Stimulated activated CD8-positive, alpha-beta memory T cell treated with anti-CD3 and anti-CD28 coated beads, Interleukin-15, amount 100 ng/mL, for 4 hours (primary cell): ENCODE measurements around the gene SEH1L.
"Not testable (repeated sequence)": the region's sequence is repeated elsewhere in the genome, so short reads cannot be mapped to it uniquely, and the experiment has no call there.

Source experiments
- DNase-seq, 2 donors: peaks; one replicate each; pipeline ENCODE4 v3.0.0-alpha.2; 2020; ENCODE audit warnings: low read depth in 2 of 2

SEH1L gene, protein sequence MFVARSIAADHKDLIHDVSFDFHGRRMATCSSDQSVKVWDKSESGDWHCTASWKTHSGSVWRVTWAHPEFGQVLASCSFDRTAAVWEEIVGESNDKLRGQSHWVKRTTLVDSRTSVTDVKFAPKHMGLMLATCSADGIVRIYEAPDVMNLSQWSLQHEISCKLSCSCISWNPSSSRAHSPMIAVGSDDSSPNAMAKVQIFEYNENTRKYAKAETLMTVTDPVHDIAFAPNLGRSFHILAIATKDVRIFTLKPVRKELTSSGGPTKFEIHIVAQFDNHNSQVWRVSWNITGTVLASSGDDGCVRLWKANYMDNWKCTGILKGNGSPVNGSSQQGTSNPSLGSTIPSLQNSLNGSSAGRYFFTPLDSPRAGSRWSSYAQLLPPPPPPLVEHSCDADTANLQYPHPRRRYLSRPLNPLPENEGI

DNA sequence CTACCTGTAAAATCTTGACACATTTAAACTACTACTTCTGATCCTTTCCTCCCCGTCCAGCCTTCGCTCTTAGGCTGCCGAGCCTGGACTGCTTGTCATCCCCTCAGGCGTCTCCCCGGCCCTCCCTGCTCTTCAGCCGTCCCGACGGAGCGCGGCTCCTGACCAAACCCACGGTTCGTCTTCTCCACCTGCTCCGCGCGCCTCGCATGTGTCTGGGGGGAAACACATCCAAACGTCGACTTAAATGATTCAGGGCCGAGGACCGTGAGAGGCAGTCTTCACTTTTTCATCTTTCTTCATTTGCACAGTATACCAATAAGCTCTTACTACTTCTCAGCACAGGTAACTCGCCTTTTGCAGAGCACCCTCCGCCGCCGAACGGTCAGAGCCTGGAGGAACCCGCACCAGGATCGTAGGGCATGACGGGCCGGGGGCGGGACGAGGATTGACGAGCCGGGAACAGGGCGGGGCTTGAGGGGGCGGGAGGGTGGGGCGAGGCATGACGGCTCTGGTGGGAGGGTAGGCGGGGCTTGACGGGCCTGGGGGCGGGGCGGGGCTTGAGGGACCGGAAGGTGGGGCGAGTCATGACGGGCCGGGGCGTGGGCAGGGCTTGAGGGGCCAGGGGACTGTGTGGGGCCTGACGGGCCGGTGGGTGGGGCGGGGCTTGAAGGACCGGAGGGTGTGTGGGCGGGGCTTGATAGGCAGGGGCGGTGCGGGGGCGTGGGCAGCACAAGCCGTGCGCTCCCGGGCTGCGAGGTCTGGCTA, at the start of gene SEH1L:
TSS of gene SEH1L (plus strand) at position 727 of the 765 bp plus-strand sequence. CDS start 111 bp downstream, outside the sequence.
- DNase-seq, result peak; percentile 96 to 99

DNA sequence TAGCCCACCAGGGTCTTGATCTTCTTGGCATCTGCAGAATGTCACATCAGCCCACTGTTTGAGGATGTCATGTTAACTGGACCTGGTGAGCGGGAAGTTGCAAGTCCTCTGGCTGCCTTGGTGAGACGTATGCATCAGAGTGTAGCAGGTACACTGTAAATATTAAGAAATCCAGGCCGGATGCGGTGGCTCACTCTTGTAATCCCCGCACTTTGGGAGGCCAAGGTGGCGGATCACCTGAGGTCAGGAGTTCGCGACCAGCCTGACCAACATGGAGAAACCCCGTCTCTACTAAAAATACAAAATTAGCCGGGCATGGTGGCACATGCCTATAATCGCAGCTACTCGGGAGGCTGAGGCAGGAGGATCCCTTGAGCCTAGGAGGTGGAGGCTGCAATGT, 46.6 kb upstream of the SEH1L start:
- not testable (repeated sequence) for DNase-seq

DNA sequence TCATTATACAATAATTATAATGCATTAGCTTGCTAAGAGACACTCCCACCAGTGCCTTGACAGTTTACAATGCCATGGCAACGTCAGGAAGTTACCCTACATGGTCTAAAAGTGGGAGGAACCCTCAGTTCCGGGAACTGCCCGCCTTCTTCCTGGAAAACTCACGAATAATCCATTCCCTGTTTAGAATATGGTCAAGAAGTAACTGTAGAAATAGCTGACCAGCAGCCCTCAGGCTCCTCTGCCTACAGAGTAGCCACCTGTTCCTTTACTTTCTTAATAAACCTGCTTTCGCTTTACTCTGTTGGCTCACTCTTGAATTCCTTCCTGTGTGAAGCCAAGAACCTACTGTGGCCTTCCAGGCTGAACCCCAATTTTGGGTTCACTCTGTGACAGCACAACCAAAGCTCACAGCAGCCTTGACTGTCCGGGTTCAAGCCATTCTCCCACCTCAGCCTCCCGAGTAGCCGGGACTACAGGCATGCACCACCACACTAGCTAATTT, 43.7 kb upstream of the SEH1L start:
- no peak for DNase-seq

DNA sequence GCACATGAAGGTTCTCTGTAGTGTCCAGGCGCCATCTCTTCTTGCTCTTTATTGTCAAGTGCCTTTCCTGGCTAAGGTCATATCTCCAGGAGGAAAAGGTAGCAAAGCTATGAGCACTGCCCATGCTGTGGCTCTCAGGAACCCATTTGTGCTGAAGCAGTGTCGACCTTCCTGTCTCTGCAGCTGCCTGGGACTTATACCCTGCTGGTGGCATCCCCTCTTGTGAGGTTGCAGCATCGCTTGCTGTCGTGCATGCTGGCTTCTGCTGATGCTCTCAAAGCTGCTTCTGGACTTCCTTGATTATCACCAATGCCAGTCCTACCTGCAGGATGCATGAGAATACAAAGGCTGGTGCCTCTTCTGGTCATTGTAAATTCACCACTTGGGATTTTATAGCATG, 41.7 kb upstream of the SEH1L start:
- no peak for DNase-seq

DNA sequence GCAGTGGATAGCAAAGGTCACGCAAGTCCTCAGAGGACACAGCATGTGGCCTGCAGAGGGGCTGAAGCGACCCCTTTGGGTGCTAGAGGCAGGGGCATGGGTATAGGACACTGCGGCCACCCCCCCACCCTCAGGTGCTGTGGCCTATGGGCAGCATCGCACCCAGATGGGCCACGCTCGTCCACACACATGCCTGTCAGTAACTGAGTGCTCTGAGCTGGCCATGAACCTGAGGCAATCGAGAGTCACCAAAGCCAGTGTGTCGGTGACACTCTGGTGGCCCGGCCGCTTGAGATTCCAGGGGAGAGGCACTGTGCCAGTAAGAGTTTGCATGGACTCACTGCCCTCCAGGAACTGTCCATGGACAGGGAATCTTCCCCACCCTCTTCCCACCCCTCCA, 41.0 kb upstream of the SEH1L start:
- no peak for DNase-seq

DNA sequence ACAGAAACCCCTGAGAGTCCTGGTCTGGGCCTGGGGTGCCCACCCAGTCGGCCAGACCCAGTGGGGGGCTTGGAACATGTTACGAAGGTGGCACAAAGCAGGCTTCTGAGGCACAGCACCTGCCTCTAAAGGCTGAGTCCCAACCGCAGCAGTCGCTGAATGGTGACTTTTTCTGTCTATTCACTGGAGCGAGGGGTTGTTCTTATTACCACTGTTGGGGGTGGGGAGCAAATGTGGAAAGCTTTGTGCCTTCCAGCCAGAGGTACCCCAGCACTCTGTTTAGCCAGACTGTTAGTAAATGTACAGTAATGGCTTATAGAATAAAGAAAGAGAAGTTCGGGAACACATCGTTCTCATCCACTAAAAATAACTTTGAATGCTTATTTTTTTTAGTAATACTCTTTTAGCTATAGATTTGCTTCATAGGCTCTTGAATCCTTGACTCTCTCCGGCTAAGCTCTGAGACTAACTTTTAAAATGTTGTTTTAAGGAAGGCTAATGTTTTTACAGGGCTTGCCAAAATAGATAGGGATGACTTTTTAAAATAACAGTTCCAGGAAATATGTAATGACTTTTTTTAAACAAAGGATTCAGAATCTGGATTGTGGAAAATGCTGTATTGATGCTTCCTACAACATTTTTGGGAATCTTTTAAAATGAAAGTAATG, 40.4 kb upstream of the SEH1L start:
- no peak for DNase-seq

DNA sequence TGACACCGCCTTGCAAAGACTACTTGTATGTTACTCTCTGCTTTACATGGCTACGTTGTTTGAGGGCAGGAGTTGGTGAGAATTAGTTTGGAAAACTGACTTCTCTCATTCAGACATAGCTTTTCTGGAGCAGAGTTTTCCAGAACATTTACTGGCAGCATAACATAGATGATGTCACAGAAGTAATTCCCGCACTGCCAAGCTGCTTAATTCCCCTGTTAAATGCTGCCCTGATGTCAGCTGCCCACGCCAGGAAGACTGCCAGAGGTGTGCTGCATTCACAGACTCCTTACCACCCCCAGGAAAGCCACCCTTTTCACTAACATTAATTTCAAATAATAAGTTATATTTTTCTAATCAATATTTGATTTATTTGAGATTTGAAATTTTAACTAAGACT, 39.1 kb upstream of the SEH1L start:
- DNase-seq, result no peak

DNA sequence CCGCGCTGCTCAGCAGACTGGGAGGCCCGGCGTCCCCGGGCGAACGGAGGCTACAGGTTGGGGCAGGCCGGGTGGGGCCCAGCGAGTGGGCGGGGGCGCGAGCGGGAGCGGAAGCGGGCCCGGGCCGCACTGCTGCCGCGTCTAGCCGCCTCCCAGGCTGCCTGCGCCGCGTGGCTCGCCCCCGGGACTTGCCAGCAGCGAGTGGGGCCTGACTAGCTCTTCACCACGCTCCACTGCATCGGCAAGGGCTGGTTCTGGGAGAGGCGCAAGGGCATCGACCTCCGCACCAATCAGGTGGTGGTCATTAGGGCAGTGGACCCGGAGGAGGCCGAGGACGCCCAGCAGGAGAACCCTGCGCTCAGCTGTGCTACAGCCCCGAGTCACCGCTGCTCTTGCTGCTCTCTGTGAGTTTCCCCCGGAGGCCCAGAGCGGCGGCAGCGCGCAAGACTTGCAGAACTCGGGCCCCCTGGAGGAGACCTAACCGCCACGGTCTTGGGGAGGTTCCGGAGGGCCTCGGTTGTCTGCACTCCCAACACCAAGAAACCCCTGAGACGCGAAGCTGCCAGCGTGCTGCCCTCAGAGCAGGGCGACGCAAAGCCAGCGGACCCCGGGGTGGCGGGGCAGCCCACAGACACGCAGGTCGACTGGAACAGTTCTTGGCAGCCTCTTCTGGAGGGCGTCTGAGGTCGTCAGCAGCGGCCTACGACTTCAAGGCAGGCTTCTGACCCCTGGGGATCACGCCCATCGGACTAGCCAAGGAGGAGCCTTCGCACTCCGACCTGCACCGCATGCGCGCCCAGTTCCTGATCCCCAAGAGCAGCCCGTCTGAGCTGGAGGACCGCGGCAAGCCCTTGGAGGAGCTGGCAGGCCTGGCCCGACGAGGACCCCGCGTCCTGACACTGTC, 36.5 kb upstream of the SEH1L start:
- peak; percentile 13 to 49 for DNase-seq

DNA sequence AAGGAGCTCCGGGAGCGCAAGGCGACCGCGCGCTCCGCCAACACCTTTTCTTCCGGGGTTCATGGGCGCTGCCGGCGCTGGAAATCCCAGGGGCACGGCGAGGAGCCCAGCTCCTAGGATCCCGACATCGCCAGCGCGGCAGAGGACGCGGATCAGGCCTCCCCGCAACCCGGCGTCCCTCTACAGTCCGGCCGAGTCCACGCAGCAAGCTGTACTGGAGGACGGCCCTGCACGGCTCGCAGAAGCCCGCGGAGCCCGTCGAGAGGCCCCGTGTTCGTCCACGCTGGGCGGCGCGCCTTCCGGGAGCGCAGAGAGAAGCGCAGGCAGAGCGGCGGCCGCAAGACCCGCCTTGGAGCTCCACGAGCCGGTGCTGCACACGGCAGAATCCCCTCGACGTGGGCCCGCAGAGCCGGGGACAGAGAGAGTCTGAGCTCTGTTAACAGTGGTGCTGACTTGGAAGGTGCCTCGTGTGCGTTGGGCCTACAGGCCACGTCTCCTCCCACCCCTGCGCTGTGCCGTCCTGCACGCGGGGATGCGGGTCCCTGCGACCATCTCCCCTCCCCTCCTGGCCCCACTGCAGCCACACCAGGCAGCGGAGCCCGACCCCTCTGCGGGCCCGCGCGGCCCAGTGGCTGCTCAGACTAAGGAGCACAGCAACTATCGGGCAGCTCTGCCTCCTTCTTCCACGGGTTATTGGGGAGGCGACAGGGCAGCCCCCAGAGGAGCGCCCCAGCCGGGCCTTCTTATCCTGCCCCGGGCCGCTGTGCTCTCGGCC, 35.7 kb upstream of the SEH1L start:
- DNase-seq, result no peak

DNA sequence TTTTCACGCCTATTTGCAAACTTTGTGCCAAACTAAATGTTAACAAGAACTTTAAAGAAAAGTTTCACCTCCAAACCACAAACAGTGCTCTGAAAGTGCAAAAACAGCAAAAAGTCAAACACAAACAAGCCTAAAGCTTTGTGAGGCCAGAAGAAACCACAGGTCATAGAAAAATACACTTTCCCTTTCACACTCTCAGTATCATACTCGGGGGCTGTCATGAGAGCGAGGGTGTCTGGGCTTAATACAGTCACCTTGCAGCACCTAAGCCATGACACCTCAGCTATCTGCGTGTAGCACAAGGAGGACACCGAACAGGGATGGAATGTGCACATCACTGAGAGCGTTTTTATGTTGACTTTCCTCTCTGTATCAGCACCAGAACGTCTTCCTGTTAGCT, 26.6 kb upstream of the SEH1L start:
- DNase-seq, result peak in 1 of 2 donors; percentile 14

DNA sequence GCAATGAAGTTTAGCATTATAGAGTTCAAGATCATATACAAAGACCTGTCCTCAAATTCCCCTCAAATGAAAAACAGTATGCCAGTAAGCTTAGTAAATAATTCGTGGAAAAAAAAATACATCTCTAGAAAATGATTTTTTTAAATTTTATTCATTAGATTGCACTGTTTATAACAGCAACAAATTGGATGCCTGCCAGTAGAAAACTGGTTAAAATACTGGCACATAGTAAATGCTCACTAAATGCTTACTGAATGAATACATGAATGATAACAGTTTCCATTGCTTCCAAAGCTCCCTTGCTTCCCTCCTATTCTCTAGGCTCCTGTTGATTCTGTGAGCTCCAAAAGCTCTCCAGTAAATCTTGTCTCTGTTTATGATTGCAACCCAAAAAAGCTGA, 25.5 kb upstream of the SEH1L start:
- no peak for DNase-seq

DNA sequence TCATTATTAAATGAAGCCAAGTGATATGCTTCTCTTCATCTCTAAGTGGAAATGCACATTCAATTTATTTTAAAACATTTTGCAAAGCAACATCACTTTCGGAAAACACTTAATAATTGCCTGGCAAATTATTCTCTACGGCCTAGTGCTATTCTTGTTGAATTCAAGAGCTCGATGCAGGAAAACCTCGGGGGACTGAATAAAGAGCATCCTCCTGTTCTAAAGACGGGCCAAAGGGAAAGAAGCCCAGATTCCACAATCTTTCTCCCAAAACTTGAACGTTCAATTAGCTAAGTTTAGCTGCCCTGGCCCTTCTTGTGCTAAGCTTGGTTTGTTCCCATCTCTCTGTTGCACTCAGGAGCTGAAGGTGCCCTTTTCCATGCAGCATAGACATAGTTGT, 23.2 kb upstream of the SEH1L start:
- DNase-seq, result no peak

DNA sequence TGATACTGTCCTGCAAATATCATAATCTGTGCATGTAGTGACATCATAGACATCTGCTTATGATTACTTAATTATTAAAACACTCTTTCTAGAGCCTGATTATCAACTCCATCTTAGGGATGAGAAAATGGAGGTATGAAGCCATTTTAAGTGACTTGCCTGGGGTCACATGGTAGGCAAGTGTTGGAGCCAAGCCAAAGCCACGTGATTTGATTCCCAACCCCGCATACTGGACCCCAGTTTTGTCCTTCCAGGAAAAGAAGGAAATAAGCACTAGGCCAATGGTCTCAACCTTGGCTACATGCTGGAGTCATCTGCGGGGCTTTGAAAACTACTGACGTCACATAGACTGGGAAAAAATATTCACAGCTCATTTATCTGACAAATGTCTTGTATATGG, 19.6 kb upstream of the SEH1L start:
- DNase-seq, result no peak

DNA sequence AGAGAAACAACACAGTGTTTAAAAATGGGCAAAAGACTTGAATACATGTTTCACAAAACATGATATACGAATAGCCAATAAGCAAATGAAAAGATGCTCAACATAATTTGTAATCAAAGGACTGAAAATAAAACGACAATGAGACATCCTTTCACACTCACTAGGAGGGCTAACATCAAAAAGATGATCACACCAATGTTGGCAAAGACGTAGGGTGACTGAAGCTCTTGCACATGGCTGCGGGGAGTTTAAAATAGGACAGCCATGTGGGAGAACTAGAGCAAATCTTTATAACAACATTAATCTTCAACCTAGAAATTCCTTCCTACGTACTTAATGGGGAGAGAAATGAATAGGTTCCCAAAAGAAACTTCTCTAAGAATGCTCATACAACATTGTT, 19.2 kb upstream of the SEH1L start:
- no peak for DNase-seq

DNA sequence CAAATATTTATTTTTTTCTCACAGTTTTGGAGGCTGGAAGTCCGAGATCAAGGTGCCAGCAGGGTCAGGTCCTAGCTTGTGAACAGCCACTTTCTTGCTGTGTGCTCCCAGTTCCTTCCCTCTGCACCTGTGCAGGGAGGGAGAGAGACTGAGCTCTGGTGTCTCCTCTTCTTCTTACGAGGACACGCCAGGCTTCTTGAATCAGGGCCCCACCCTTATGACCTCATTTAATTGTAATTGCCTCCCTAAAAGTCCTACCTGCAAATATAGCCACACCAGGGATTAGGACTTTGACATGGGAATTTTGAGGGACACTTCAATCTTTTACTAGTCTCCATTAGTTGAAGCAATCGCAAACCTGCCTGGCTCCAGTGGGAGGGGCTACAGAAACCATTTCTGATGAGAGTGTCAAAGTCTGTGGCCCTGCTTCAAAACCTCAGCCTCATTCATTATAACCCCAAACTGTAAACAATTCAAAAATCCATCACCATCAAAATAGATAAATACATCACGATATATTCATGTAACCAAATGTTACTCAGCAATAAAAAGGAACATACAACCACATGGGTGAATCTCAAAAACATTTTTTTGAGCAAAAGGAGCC, 18.2 kb upstream of the SEH1L start:
- no peak for DNase-seq

DNA sequence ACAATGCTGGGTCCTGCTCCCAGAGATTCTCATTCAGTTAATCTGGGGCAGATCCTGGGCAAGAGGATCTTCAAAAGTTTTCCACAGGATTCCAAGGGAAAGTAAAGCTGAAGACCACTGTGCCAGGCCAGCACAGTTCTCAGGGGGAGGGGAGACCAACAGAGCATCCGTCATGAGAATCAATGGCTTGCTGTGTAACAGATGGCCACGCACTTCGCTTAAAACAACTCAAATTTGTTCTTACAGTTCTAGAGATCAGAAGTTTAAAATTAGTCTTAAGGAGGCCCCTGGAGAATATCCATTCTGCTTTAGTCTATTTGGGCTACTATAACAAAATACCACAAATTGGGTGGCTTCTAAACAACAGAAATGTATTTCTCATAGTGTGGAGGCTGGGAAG, 17.4 kb upstream of the SEH1L start:
- no peak for DNase-seq

DNA sequence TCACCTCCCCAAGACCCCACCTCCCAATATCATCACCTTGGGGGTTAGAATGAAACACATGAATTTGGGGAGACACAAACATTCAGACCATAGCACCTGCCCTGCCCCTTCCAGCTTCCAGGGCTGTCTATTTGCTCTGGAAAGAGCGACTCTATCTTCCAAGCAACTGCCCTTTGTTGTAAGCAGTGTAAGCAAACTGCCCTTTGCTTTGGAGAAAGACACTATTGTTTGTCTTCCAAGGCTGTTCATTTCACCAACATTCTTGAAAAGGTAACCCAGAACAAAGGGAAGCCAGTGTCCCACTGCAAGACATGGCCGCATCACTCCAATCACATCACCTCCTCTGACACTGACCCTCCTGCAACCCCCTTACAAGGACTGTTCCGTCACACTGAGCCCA, 16.9 kb upstream of the SEH1L start:
- DNase-seq, result no peak

DNA sequence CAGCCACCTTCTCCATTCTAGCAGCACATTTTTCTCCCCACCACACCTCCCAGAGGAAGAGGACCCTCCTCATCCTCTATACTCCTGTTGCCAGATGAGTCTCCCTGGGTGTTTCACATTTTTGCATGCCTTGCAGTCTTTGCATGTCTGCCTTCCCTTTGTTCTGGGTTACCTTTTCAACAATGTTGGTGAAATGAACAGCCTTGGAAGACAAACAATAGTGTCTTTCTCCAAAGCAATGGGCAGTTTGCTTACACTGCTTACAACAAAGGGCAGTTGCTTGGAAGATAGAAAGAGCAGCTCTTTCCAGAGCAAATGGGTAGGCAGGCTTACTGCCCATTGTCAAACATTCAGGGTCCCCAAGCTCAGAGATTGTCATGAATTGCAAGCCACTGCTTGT, 14.5 kb upstream of the SEH1L start:
- DNase-seq, result no peak

DNA sequence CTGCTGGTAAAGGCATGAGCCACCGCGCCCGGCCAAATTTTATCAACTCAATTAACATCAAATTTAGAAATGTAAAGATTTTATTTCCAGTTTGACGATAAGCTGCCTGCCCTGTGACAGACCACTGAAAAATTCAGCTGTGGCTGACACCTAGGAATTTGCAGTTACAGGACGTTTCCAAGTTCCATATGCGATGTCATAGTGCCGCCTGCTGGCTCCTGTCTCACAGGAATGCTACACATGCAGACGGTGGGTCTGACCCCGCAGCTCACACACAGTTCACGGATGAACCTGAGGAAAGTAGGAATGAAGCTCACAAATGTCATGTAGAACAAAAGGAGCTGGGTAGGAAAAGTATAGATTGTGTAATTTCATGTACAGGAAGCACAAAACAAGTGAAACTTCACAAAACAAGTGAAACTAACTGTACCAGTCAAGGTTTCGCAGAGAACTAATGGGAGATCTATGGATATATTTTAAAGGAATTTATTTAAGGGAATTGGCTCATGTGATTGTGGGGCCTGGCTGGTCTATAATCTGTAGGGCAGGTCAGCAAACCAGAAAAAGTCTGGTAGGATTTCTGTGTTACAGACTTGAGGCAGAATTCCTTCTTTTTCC, 13.2 kb upstream of the SEH1L start:
- peak; percentile 49 to 62 for DNase-seq

DNA sequence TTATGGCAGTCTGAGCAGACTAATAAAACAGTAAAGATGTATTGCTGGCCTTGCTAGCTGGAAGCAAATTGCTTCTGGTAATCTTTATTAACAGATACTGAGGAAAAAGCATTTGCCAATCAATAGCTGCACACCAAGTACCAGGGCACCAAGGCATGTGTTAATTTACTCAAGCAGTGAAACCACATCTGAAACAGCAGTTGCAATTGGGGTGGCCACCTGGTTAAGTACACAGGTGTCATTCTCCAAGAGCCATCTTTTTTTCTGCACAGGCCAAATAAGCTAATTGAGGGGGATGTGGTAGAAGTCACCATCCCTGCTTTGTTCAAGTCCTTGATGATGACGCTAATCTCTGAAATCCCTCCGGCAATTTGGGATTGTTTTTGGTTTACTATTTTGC, 8.6 kb upstream of the SEH1L start:
- DNase-seq, result no peak
